GM21529 (cell line): ENCODE data around the gene LMX1B.

Source experiments
- ATAC-seq: cut with Tn5 transposase; IDR thresholded peaks from one replicate; pipeline ENCODE4 v1.9.1; 2021; ENCODE audit not compliant: unreplicated experiment

The LMX1B gene

DNA sequence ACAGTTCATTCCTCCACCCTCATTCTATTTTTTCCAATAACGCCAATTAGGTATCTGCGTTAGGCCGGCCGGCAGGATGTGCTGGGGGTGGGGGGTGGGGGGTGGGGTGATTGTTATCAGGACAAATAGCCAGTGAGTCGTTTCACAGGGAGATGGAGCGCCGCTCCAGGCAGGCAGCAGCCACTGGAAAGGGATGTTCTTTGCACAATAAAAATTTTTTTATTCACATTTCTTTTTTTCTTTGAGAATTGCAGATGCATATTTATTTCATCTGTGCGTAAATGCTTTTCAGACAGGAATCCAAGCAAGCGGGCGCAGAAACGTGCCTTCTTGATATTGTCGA, 4.1 kb downstream of the LMX1B start:
- ATAC-seq = no peak

DNA sequence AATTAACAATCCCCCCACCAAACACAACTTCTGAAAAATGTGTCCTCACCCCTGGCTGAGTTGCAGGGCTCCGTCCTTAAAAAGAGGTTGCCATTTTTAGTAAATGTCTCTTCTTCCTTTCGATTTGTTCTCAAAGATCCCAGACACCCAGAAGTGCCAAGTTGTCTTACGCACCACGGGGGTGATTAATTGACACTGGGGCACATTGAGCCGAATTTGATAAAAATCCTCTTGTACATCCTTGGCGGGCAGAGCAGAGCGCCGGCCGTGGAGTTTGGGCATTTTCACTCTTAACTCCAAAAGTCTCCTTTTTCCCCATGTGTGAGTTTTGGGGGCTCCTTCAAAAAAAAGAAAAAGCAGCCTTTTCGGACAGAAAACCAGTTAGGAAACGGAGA, 4.5 kb downstream of the LMX1B start:
- ATAC-seq = no peak

DNA sequence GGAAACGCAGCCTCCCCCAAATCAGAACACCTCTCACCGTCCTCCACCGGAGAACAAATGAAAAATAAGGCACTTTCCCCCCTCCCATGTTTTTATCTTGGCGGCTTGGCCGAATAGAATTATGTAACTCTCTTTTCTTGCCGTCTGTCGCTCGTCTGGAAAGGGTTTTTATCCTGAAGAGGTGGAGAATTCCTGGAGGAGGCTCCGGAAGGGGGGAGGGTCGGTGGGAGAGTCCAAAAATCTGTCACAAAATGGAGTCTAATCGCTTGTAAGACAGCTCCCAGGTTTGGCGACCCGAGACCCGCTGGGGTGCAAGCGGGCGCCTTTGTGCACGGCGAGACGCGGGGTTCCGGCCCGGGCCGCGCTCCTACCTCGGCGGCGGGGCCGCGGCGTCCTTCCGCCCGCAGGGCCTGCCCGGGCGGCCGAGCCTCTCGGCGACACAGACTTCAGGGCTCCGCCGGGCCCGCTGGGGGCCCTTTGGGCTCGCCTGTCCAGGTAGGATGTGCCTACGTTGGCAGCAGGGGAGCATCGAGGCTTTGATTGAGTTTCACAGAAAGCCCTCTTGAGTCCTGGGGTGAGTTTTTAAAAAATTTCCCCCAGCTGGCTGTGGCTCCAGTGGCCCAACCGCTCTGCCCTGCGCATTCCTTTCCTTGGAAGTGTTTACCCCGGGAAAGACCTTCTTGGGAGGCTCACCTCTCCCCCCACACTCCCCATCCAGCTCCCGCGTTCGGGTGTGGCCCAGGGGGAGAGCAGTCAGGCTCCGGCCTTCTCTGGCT, 5.0 kb downstream of the LMX1B start:
- no peak for ATAC-seq

DNA sequence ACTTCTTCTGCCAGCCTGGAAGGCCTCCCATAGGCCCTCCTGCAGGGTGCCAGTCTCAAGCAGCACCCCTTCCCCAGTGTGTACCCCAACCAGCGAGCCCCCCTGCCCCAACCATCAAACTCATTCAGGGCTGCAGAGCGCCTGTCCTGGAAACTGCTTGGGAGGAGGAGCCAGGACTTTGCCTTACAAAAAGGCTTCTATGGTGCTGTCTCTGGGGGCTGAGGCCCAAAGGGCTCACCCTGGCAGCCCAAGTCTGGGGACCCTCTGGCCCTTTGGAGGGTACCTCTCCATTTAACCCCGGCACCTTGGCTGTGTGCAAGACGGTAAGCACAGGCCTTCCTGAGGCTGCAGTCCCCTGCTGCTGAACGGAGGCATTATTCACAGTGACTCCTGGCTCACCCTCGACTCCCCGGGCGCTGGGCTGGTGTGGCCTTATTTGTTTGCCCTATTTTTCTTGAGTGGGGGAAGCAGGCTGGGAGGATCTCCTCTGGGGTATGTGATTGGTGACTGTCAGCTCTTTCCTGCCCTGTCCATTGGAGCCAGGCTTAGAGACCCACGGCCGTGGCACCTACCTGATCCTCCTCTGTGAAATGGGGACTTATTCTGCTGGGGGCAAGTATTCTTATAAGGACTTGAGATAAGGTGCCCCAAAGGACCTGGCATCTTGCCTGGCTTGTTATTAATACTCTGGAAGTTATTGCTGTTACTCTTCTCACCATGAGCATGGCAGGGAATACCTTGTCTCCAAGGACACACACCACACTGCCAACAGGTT, 5.8 kb downstream of the LMX1B start:
- ATAC-seq = no peak

DNA sequence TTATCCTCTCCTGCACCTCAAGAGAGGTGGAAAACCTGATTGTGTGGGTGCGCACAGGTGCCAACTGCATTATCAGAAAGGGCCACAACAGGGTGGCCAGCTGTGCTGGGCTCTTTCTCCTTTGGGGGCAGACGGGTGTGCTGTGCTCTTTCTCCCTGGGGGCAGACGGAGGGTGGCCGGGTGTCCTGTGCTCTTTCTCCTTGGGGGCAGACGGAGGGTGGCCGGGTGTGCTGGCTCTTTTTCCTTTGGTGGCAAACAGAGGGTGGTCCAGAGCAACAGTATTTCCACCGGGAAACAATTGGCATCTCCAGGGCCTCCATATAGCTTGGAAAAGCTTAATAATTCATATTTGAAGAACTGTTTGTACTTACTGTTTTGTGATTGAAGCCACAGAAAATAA, 6.8 kb downstream of the LMX1B start:
- ATAC-seq = no peak

DNA sequence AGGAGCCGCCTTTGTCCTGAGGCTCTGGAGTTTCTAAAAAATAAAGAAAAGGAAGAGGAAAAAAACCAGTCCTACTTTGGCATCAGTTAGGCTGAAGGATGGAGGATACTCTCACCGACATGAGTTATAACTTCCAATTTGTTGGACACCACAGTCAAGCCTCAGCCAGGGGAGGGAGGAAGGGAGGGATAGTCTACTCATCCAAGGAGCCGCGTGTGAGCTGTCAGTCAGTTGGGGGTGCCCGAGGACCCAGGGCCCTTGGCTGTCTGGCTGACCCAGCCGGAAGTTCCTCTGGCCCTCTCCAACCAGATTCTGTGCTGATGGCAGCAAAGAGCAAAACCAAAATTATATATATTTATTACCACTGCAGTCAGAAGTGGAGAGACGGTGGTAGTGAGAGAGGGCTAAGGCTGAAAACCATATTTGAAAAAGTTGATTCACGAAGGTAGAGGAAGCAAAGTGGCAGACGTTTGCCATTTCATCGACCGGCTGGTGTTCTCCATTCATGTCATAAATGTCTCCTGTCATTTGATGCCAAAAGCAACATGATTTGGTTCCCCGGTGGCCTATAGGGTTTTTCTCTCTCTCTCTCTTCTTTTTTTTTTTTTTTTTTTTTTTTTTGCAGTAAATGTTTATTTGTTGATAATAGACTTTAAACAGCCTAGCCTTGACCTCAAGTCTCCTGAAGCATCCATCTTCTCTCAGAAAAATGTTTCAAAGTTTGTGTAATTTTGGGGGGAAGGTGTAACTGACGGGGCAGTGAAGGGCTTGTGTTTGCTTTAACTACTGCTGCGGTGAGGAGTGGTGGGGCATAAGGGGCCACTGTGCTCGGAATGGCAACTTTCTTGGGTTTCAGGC, 7.6 kb downstream of the LMX1B start:
- no peak for ATAC-seq

DNA sequence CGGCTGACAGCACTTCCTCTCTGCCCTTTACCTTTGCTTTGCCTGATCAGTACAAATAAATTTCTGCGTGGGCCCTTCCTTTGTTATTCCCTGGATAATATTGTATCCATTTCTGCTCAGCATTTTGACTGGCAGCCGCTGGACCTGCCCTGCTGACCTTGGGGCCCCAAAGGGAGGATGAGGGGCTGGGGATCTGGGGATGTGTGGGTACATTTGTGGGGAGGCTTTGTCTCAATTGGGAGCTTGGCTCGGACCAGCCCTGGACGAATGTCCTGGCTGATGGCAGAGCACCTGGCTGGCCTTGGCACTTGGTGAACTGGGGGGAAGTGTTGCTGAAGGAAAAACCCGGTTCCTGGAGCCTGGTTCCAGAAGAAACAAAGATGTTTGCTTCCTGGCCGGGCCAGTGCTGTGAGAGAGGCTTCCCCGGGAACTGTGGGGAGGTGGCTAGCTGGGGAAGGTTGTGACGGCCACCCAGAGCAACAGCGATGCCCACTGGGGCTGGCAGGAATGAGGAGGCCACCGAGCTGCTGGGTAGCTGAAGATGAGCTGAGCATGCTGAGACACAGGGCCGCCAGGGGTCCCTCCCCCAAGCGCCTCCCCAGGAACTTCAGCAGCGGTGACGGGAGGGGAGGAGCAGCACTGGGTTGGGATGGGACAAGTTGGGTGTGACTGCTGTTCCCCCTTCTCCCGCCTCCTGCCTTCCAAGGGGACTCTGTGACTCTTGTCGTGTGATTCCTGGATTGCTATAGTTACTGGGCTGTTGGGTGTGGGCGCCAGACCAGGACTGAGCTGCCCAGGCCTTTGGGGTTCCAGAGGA, 8.4 kb downstream of the LMX1B start:
- ATAC-seq = no peak

DNA sequence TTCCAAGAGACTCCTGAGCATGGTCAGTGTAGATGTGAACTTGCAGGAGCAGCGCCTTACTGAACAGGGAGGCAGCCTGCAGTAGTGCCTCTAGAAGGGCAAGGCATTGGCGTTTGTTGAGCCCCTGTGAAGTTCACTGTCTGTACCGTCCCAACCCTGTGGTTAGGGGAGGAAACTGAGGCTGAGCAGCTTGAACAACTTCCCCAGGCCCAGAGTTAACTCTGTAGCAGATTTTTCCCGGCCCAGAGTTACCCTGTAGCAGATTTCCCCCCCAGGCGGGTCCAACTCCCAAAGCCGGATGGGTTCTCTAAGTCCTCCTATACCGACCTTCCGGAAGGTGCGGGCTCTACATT, 9.6 kb downstream of the LMX1B start:
- no peak for ATAC-seq

DNA sequence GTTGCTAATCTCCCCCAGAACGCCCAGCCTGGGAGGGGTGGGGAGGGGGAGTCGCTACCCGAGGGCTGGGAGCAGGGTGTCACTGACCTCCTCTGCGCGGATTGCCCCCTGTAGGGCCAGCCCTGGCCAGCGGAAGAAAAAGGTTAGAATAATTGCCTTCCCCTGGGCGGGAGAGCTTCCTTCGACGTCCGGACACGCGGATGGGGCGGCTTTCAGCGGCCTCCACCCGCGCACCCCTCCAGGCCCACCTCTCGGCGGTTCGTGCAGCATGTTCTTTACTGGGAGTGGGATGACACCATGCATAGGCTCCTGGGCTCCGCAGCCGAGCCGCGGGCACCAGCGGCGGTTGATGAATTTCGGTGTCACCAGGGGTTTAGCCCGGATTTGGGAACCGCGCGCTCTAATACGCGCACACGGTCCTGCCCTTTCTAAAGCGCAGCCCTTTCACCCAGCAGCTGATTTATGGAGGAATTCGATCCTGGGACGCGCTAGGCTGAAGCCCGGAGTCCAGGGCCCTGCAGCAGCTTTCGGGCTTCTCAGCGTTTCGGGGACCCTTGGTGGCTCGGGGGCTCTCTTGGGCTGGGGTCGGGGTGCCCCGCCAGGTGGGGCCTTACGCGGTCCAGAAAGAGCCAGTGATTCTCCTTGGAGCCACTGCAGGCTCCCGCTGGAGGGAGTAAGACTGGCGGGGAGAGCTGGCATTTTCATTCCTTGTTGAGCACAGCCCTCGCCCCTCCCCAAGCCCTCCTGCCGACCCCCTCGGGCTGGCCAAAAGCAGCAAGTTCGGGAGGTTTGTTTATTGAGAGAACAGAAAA, 10.1 kb downstream of the LMX1B start:
- no peak for ATAC-seq

DNA sequence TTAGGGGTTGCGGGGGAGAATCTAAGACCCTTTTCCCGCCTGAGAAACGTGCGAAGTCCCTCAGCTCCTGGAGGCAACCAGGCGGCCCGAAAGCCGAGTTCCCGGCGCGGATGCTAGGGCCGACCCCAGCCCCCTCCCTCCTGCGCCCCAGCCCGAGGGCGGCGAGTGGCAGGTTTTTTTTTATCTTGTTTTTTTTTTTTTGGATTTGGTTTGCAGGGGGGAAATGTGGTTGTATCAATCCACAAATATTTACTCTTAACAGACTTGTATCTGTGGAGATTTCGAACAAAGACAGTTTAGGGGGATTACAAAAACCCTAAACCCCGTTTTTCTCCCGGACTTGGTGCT, 10.7 kb downstream of the LMX1B start:
- ATAC-seq = no peak

DNA sequence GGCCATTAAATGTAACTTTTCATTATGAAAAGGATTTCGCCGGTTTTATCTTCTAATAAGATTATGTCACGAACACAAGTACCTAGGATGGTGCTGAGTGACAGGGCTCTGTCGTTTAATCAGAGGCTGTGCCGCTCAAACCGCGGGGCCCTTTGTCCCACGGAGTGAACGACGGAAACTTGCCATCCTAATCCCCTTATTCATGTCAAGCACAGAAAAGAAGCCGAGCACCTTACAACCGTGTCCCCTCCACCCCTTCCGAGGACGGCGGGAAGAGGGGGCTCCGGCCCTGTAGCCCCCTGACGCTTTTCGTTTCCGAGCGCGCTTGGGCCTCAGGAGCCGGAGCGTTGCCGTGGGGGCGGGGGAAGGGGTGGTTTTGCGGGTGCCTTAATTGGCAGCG, 11.2 kb downstream of the LMX1B start:
- no peak for ATAC-seq

DNA sequence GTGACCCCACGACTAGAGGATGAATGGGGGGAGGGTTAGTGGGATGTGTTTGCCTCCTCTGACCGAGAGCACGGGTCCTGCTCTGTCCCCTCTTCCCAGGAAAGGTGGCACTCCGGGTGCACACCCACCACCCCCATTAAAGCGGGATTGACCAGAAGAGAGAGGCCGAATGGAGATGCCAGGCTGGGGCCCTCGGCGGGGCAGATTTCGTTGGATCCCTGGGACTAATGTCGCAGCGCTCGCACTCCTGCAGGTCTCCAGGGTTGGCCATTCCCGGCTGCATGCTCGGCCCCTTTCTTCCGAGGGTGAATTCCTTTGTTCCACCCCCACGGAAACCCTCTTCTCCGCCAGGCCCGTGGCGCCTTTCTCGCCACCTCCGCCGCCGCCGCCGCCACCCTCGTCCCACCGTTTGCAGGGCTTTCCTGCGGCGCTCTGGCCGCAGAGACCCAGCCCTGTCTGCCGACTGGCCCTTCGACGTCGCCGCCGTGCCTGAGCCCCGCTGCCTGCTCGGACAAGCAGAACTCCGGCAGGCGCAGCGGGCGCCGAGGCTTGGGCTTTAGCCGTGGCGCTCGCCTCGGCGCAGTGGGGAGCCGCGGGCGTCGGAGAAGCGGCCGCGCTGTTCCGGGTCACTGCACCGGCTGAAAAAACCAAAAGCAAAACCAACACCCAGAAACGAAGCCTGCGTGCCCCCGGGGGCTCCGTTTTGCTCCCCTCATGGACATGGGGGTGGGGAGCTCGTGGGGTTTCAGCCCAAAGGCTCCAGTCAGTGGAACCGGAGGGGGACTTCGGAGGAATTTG, 11.8 kb downstream of the LMX1B start:
- no peak for ATAC-seq

DNA sequence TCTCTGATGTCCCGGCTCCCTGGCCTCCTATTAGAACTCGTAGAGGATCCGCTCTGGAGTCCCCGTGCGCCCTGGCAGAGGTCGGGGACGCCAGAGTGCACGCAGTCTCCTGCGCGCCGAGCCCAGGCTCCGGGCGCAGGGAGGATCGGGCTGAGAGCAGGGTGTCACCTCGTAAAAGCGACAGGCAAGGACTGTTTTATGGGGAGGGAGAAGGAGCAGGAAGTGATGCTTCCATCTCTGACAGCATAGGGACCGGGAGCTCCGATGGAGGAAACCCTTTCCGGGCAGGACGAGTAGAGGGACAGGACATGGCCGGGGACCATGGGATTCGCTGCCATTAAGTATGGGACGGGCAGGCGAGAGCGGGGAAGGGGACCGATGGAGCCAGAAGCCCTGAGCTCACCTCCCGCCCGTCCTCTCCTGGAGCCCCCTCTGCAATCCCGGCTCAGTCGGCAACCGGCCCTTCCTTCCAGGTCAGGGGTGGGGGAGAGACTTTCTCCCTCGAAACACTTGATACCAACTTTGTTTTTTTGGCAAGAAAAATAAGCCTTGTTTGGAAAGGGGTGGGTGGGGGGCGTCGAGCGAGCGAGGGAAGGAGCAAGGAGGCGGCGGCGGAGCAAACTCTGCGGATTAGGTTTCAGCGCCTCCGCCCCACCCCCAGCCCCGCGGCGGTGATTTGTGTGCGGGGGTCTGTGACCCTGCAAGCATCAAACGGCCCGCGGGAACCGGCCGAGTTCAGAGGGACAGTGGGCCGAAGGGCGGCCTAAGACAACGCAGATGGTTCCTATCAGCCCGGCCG, 12.6 kb downstream of the LMX1B start:
- no peak for ATAC-seq

DNA sequence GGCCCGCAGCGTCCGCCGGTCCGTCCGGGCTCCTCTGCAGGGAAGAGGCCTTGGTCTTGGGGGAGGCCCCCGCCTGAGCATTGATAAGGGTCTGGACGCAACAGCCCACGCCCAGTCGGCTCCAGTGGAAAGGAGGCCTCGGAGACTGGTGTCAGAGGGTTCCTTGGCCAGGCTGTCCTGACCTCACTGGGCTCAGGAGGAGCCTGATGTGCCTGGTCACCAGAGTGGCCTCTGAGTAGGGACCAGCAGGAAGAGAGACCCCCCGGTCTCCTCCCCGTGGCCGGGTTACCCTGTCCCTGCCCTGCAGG, 13.2 kb downstream of the LMX1B start:
- ATAC-seq = no peak

DNA sequence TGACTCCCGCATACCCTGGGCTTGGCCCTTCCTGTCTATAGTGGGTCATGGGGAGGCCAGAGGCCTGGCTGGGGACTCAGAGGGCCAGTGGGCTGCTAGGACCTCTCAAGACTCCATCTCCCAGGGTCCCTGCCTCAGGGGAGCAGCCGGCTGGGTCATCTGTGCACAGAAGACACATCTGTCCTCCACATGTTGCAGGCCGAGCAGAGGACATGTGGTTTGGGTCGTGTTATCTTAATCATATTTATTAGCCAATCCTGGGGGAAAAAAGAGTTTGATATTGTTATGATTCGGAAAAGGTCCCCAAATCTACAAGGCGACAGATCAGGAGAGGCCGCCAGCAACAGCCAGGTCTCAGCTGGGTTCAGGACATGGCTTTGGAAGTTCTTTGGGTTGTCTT, 14.4 kb downstream of the LMX1B start:
- ATAC-seq = no peak

DNA sequence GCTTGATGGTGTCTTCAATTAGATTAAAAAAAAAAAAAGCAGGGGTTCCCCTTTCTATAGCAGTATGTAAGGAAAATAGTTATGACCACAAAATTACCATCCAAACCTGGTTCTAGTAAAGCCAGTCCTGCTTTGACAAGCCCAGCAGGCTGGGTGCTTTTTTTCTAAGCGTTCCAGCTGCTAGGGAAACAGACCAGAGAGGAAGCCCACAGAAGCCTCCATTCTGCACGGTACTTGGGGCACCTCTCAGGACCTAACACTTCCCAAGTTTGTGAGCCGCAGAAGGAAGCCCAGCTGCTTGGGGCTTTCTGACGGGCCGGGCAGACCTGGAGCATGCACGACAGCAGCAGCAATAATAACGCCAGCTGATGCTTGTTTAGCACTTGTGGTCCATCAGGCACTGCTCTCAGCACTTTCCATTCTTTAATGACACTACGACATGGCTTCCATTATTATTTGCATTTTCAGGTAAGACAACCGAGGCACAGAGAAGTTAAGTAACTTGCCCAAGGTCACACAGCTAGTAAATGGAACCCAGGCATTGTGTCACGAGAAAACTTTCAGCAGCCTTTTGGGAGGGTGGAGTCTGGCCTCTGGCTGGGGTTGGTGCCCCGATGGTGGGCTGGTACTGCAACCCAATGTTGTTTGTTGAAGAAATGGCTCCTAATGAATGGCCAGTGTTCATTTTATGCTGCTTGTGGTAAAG, 15.4 kb downstream of the LMX1B start:
- no peak for ATAC-seq

DNA sequence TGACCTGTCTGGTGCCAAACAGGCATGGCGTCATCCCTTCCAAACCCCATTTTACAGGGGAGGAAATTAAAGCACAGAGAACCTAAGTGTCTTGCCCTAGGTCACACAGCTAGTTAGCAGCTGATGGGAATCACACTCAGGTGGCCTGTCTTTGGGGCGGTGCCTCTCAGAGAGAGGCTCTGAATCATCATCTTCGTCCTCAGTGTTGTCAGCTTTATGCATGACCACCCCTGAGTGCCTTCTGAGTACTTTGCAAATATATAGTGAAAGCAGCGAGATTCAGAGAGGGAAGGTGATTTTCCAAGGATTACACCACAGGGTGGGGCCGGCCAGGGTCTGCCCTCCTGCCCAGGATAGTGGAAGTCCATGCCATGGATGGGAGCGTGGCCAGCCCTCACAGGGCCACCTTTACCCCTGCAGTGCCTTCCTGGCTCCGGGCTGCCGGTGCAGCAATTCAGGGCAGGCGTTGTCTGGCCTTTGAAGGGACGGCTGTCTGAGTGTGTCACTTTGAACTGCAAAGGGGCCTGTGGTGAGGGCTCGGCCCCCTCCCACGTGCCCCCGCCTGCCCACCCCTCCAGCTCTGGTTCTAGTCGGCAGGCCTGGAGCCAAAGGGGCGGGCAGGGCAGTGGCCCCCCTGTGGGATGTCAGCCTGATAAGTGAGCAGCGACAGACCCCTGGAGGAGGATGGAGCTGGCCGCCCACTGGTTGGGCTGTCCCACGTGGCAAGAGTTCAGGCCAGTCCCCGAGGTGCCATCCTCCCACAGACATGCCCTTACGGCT, 16.9 kb downstream of the LMX1B start:
- no peak for ATAC-seq

DNA sequence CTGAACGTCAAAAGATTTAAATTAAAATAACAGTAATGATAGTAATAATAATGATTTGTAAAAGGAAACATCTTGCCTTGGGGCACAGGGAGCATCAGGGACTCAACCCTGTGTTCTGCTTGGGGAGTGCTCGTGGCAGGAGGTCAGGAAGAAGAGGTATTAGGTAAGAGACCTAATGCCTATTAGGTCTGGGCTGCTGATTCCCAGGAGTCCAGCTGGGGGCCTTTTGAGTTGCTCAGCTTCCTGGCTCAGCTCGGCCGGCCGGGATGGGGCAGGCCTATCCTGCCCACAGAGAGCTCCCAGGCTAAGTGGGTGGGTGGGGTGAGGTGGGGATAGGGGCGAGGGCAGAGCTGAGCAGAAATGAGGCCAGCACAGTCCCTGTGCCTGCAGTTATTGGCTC, 17.5 kb downstream of the LMX1B start:
- no peak for ATAC-seq
